A172 (cell line): ENCODE results near the gene MRGPRX4. TPM values are rescaled to one million over a fixed set of nuclear protein-coding genes. Genes with fewer than 3 reads are reported as not detected.

ENCODE experiments used
- DNase-seq: peaks from one replicate; pipeline ENCODE4 v3.0.0-alpha.2; 2015; ENCODE audit warnings: low spot score
- total RNA-seq: library from RNA; depleted of rRNA; stranded (reverse); fragments of >200 nt; shearing (Covaris generic); gene quantifications from 2 replicates; pipeline ENCODE4 v1.2.3, GENCODE V29; 2014; rRNA removed

Gene MRGPRX4
- total RNA-seq, 1 experiment from 2014 or later = not detected

- DNase-seq = no peak
Measured at GRCh38 chr11:18209058-18209457, 36.4 kb downstream of the MRGPRX4 start.

- DNase-seq = no peak
Measured at GRCh38 chr11:18221274-18221876, 48.7 kb downstream of the MRGPRX4 start.

GRCh38 chr11:18222814-18223421 lies 50.3 kb downstream of the MRGPRX4 start:
- no peak for DNase-seq

Other genes starting within 250 kb of the MRGPRX4 start
- 25.7 and 26.1 TPM in 2 replicates for gene SERGEF, start 159.8 kb upstream of the MRGPRX4 start, total RNA-seq
- gene TPH1, start 126.6 kb upstream of the MRGPRX4 start, total RNA-seq = not detected in 2 replicates
- 52.9 and 56.0 TPM in 2 replicates for gene SAAL1, start 66.8 kb upstream of the MRGPRX4 start, total RNA-seq
- gene MRGPRX3, start 40.3 kb upstream of the MRGPRX4 start, total RNA-seq = not detected in 2 replicates
- gene SAA4, start 64.0 kb downstream of the MRGPRX4 start, total RNA-seq = 0.43 TPM in 1 of 2 replicates, not detected in the other
- gene SAA2, start 75.8 kb downstream of the MRGPRX4 start, total RNA-seq = 4.9 and 12.9 TPM in 2 replicates
- gene SAA1, start 93.4 kb downstream of the MRGPRX4 start, total RNA-seq = 60.9 and 71.0 TPM in 2 replicates
- gene HPS5, start 149.3 kb downstream of the MRGPRX4 start, total RNA-seq = 60.3 and 66.2 TPM in 2 replicates
- 140 and 164 TPM in 2 replicates for gene GTF2H1, start 149.7 kb downstream of the MRGPRX4 start, total RNA-seq
- gene LDHA, start 221.7 kb downstream of the MRGPRX4 start, total RNA-seq = 872 and 1,087 TPM in 2 replicates
- 0.64 and 2.9 TPM in 2 replicates for gene LDHC, start 239.5 kb downstream of the MRGPRX4 start, total RNA-seq